HCT116 (cell line): Measurements from ENCODE around the gene ARHGAP33.

Source experiments
- EZH2 ChIP-seq: fragments of 200-600 bp; sonication (generic); IDR thresholded peaks from 2 replicates; pipeline ENCODE4 v1.6.1; 2017; ENCODE audit warnings: antibody characterized with exemption, mixed run types
- FOSL1 ChIP-seq: IDR thresholded peaks from 2 replicates; pipeline ENCODE4 v1.6.1; 2012; ENCODE audit warnings: low read depth
- POLR2A ChIP-seq: IDR thresholded peaks from 2 replicates; pipeline ENCODE4 v1.7.0; 2011; ENCODE audit warnings: borderline replicate concordance; ENCODE audit not compliant: insufficient read depth, insufficient read length; ENCODE audit errors: extremely low read depth

DNA sequence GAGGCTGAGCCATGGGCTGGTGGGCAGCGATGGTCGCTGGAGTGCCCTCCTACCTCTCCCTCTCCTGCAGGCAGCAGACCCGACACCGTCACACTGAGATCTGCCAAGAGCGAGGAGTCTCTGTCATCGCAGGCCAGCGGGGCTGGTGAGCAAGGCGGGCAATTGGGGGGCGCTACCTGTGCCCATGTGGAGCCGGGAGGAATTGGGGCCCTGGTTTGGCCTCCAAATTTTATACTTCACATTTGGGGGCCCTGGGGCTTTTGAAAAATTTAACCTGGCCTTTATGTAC, 9.9 kb downstream of the ARHGAP33 start:
- TF ChIP-seq POLR2A (no peak), EZH2 (no peak), FOSL1 (no peak)
